Effector CD4-positive, alpha-beta T cell (primary cell): ENCODE measurements around the gene STAT2.
"Not testable (repeated sequence)": the region's sequence is repeated elsewhere in the genome, so short reads cannot be mapped to it uniquely, and the experiment has no call there.

Experiments
- DNase-seq: peaks from one replicate; pipeline ENCODE4 v3.0.0-alpha.2; 2020

Gene STAT2

GRCh38 chr12:56361487-56362129, 1.7 kb upstream of the STAT2 start:
- DNase-seq: no peak

GRCh38 chr12:56358836-56359532, 923 bp downstream of the STAT2 start:
- no peak for DNase-seq

- DNase-seq: no peak
Measured at GRCh38 chr12:56351325-56351724, 8.6 kb downstream of the STAT2 start.

- no peak for DNase-seq
Measured at GRCh38 chr12:56350662-56351061, 9.2 kb downstream of the STAT2 start.

DNA sequence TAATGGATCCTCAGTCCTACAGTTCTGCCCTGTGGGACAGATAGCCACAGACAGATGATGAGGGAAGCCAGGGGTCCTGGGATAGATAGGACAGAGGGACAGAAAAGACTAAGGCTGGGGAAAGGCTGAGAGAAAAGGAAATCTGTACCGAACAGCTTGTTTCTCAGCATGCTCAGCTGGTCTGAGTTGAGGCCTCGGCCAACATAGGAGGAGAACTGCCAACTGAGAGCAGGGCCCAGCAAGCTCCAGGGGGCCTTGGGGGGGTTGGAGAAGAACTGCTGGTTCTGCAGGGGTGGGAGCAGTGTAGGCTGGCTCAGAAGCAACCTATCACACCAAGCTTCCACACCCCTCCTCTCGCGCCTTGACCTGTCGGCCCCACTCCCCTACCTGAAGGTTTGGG, 11.1 kb downstream of the STAT2 start:
- DNase-seq: no peak

DNA sequence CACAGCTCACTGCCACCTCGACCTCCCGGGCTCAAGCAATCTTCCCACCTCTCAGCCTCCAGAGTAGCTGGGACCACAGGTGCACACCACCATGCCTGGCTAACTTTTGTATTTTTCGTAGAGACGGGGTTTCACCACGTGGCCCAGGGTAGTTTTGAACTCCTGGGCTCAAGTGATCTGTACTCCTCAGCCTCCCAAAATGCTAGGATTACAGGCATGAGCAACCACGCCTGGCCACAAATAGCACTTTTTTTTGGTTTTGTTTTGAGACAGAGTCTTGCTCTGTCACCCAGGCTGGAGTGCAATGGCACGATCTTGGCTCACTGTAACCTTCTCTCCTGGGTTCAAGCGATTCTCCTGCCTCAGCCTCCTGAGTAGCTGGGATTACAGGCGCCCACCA, 12.7 kb downstream of the STAT2 start:
- not testable (repeated sequence) for DNase-seq

DNA sequence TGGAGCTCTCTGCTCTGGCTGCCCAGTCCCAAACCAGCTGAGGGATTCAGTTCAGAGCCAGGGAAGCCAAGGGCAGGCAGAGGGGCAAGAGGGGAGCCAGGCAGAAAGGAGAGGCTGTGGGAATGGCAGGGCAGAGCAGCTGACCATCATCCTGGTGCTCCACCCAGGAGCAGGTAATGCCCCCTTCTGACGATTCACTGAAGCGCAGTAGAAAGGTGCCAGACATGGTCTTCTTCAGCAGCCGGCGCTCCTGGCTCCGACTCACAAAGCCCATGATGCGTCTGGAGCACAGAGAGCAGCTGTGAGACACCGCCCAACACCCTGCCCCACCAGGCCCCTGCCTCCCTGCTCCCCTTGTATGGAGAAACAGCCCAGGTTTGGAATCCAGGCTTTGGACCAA, 13.2 kb downstream of the STAT2 start:
- no peak for DNase-seq

DNA sequence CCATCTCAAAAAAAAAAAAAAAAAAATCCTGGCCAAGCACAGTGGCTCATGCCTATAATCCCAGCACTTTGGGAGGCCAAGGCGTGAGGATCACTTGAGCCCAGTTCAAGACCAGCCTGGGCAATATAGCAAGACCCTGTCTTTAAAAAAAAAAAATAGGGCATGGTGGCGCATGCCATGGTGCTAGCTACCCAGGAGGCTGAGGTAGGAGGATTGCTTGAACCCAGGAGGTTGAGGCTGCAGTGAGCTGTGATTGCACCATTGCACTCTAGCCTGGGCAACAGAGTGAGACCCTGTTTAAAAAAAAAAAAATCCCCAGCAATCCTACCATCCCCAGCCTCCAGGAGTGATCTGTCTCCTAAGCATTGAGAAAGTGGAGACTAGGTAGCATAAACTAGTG, 17.6 kb downstream of the STAT2 start:
- DNase-seq: not testable (repeated sequence)

DNA sequence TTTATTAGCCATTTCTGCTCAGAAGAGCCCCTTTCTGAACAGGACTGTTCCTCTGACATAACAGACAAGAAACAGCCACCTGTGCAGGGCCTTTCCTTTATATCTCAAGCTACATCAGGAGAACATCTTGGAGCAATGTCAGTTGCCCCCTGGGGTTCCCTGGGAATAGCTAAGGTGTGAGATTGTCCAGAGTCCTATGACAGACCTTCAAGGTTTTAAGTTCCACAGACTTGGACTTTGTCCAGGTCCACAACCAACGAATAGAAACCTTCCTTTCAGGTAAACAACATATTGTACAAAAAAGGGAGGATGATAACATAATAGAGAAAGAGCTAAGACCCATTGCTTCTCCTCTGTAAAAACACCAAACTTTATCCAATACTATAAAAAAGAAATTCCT, 18.3 kb downstream of the STAT2 start:
- DNase-seq: no peak

DNA sequence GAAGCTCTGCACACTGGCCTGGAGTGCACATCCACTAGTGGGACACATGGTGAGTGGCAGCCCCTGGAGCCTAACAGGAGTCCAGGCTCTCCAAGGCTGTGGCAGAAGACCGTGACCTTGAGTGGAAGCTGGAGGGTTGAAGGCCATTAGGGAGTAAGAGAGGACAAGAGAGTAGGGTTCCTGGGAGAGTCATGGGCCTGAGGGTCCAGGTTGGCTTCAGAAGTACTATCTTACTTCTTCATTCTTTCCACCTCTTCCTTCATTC, 20.8 kb downstream of the STAT2 start:
- no peak for DNase-seq

- peak; percentile 84 for DNase-seq
Measured at GRCh38 chr12:56338308-56339157, 21.4 kb downstream of the STAT2 start, which contains the start of gene IL23A. TSS of gene IL23A (plus strand) at chr12:56338884. CDS start at chr12:56339045, 161 bp downstream.

- no peak for DNase-seq
Measured at GRCh38 chr12:56337753-56338251, 22.1 kb downstream of the STAT2 start.

DNA sequence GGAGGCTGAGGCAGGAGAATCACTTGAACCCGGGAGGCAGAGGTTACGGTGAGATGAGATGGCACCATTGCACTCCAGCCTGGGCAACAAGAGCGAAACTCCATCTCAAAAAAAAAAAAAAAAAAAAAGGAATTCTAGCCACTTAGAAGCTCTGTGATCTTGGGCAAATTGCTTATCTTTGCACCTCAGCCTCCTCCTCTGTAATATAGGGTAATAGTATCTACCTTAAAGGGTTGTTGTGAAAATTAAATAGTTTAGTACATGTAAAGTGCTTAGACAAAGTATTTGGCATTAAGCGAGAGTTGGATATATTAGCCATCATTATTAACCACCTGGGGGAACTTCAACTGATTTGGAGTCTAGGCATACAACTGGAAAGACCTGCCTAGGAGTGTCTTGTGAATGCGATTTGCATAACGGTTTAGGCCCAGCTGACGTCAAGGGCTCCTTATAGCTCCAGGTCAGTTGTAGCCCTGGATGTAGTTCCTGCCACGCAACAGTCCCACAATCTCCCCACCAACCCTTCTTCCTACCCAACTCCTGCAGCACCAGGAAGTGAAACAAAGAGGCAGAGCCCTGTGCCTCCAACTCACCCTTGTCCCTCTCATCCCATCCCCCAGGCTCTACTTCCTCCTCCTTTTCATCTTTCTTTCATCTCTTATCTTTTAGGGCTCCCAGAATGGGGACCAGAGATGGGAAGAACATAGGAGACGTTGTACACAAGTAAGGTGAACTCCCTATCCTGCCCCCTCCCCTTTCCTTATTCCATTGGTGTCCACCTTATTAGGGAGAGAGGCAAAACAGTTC, 23.3 kb downstream of the STAT2 start:
- no peak for DNase-seq

DNA sequence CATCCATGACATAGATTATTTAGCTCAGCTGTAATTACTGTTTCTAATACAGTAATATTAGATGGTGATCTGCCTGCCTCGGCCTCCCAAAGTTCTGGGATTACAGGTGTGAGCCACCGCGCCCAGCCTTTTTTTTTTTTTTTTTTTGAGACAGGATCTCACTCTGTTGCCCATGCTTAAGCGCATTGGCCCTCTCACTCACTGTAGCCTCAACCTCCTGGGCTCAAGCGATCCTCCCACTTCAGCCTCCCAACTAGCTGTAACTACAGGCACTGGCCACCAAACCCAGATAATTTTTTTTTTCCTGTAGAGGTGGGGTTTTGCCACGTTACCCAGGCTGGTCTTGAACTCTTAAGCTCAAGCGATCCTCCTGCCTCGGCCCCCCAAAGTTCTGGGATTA, 24.4 kb downstream of the STAT2 start:
- DNase-seq: not testable (repeated sequence)

DNA sequence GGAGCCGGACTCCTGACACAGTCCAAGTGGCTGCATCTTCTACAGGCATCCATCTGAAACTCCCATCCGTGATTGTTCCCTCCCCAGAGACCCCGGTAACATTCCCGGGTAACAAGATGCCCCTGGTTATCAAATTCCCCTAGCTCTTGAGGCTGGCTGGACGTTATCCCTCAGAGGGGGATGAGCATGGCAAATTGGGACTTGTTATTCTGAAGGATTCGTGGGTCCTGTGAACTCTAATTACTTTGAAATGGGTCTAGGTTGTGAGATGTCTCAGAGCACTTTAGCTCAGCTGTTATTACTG, 25.5 kb downstream of the STAT2 start:
- DNase-seq: no peak

GRCh38 chr12:56333679-56334489, 26.0 kb downstream of the STAT2 start, which contains the start of gene PAN2:
TSS of gene PAN2 (minus strand) at chr12:56334000. CDS start at chr12:56333094, 906 bp downstream.
- DNase-seq: peak; percentile 87

DNA sequence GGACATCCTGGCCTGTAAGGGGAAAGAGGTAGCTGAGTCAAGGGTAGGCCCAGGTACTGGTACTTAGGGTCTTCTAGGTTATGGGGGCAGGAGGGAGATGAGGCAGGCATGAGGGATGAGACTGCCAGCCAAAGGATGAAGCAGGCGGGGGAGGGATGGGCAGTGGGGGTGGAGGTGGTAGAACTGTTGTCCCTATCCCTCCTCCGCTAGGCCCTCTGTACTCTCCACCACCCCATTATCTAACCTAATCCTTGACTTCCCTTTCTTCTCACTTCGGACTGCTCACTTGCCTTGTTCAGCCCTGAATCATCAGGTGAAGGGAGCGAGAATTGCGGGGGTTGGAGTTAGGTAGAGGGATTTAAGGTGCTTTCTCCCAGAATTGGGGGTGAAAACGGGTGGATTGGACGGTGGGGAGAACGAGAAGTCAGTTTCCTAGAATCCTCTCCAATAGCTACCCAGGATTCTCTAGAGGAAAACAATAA, 26.7 kb downstream of the STAT2 start:
- DNase-seq: no peak

DNA sequence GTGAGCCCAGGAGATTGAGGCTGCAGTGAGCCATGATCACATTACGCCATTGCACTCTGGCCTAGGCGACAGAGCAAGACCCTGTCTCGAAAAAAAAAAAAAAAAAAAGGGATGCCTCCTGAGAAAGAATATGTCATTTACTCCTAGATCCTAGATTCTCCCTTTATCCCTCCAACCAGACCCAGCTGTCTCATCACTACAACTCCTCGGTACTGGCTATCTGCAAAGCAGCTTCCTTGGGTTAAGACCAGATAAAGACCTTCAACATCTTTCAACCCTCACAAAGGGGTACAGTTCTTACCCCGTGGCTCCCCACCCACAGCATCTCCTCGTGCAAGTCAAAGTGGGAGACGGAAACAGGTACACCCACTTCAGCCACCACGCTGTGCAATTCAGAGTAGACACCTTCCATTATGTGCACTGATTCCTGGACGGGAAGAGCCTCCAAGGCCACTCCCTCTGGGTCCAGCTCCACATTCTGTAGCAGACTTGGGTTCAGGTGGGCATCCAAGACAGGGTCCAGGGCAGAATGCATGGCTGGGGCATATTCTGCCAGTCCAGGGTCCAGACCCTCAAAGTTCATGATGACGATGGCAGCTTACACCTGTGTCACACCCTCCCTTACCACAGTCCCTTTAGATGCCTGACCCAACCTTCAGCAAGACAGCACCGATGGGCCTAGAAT, 27.3 kb downstream of the STAT2 start:
- no peak for DNase-seq

- DNase-seq: no peak
Measured at GRCh38 chr12:56330936-56331490, 28.9 kb downstream of the STAT2 start.

- no peak for DNase-seq
Measured at GRCh38 chr12:56326533-56326932, 33.4 kb downstream of the STAT2 start.

DNA sequence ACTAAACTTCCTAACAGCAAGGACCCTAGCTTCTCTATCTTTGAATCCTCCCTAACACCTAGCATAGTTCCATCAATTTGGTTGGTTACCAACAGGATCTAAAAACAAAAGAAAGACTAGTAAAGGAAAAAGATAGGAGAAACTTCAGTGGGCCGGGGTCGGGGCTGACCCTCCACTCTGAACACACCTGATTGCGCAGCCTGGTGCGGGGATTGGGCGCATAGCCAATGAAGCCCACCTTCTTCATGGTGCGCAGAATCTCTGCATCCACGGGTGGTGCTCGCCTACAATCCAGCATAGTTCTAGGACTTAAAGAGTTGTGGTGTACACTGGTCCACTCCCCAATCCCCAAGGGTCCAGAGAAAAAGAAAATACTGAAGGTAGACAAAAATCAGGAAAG, 33.8 kb downstream of the STAT2 start:
- DNase-seq: no peak
